Large intestine (tissue), 3 donors: ENCODE data around the gene OGG1. TPM values are rescaled to one million over a fixed set of nuclear protein-coding genes. Genes with fewer than 3 reads are reported as not detected.
A peak's percentile ranks its signal among the peaks of the same experiment; 100 is the strongest.

ENCODE experiments used
- DNase-seq, 2 donors: peaks; one replicate each; pipeline versions ENCODE4 v3.0.0 to v3.0.0-alpha.2; 2013
- H3K27ac ChIP-seq: one replicate; pipeline ENCODE4 v1.5.1; 2013; ENCODE audit warnings: low read length
- H3K27me3 ChIP-seq: 2 replicates; pipeline ENCODE4 v1.6.1; 2013; ENCODE audit warnings: low read length; ENCODE audit not compliant: control insufficient read depth, insufficient read depth
- H3K36me3 ChIP-seq: 2 replicates; pipeline ENCODE4 v1.6.1; 2013; ENCODE audit warnings: low read length; ENCODE audit not compliant: control insufficient read depth, insufficient read depth
- H3K4me1 ChIP-seq: one replicate; pipeline ENCODE4 v1.6.1; 2013; ENCODE audit warnings: low read length; ENCODE audit not compliant: control insufficient read depth, insufficient read depth
- H3K4me3 ChIP-seq: one replicate; pipeline ENCODE4 v1.5.1; 2013; ENCODE audit warnings: low read length
- H3K9me3 ChIP-seq: one replicate; pipeline ENCODE4 v1.6.1; 2013; ENCODE audit warnings: mild to moderate bottlenecking, low read depth, low read length, moderate library complexity; ENCODE audit not compliant: control insufficient read depth
- WGBS: methylation state at CpG from one replicate; pipeline ENCODE4 v1.1.5; 2013; ENCODE audit warnings: low lambda C conversion rate; ENCODE audit not compliant: insufficient coverage; 5-methylcytosine and 5-hydroxymethylcytosine counted together
- polyA plus RNA-seq: library from polyadenylated mRNA; unstranded; fragments of 120-200 nt; gene quantifications from one replicate; pipeline ENCODE4 v1.2.1, GENCODE V29; 2013

The OGG1 gene
- polyA plus RNA-seq, 1 donor, result 114 TPM

GRCh38 chr3:9793161-9793781 is 43.5 kb downstream of the OGG1 start:
- peaks cover 42% of the 10 kb centered on the region for H3K36me3 ChIP-seq
- no CpG with 5 or more reads among the region's 23 CpGs for WGBS
- peaks cover 6% of the 10 kb centered on the region for H3K4me1 ChIP-seq
- no peaks in the 10 kb centered on the region for H3K9me3 ChIP-seq
- peak; percentile 68 to 83 for DNase-seq
- no peaks in the 10 kb centered on the region for H3K27me3 ChIP-seq
- peak overlapping the region; percentile 91 for H3K27ac ChIP-seq
- peak overlapping the region; percentile 95 for H3K4me3 ChIP-seq

- no peak for DNase-seq
- Histone ChIP-seq H3K4me1 (peaks cover 6% of the 10 kb centered on the region), H3K27me3 (no peaks in the 10 kb centered on the region), H3K4me3 (no peak overlapping the region), H3K9me3 (no peaks in the 10 kb centered on the region), H3K27ac (no peak overlapping the region), H3K36me3 (peaks cover 47% of the 10 kb centered on the region)
- 100% methylated on average over 2 of the region's 11 CpGs for WGBS
These were observed 44.6 kb downstream of the OGG1 start for GRCh38 chr3:9794400-9794799.

- Histone ChIP-seq H3K4me3 (no peak overlapping the region), H3K9me3 (no peaks in the 10 kb centered on the region), H3K27me3 (no peaks in the 10 kb centered on the region), H3K27ac (no peak overlapping the region), H3K4me1 (peaks cover 6% of the 10 kb centered on the region), H3K36me3 (peaks cover 49% of the 10 kb centered on the region)
- WGBS, result 100% methylated on average over 1 of the region's 5 CpGs
- no peak for DNase-seq
These were observed 45.5 kb downstream of the OGG1 start for GRCh38 chr3:9795207-9795606.

GRCh38 chr3:9797196-9797945 is 47.6 kb downstream of the OGG1 start:
- H3K36me3 ChIP-seq, result peaks cover 57% of the 10 kb centered on the region
- no CpG with 5 or more reads among the region's 12 CpGs for WGBS
- DNase-seq, result no peak

GRCh38 chr3:9800529-9800928 is 50.8 kb downstream of the OGG1 start:
- peaks cover 8% of the 10 kb centered on the region for H3K4me1 ChIP-seq
- H3K4me3 ChIP-seq, result no peak overlapping the region
- DNase-seq, result no peak
- peaks cover 73% of the 10 kb centered on the region for H3K36me3 ChIP-seq
- no peaks in the 10 kb centered on the region for H3K9me3 ChIP-seq
- H3K27me3 ChIP-seq, result no peaks in the 10 kb centered on the region
- whole genome bisulfite sequencing, result no CpG with 5 or more reads among the region's 5 CpGs
- no peak overlapping the region for H3K27ac ChIP-seq

More at GRCh38 chr3:9797196-9797945, 47.6 kb downstream of the OGG1 start:
- Histone ChIP-seq H3K27me3 (no peaks in the 10 kb centered on the region), H3K4me3 (no peak overlapping the region), H3K27ac (no peak overlapping the region), H3K4me1 (peaks cover 3% of the 10 kb centered on the region), H3K9me3 (no peaks in the 10 kb centered on the region)

GRCh38 chr3:9803494-9803893 is 53.7 kb downstream of the OGG1 start:
- DNase-seq, result no peak
- peaks cover 14% of the 10 kb centered on the region for H3K4me1 ChIP-seq
- no peaks in the 10 kb centered on the region for H3K9me3 ChIP-seq
- WGBS, result no CpG with 5 or more reads among the region's 1 CpG
- no peak overlapping the region for H3K27ac ChIP-seq
- H3K27me3 ChIP-seq, result no peaks in the 10 kb centered on the region
- peaks cover 81% of the 10 kb centered on the region for H3K36me3 ChIP-seq
- no peak overlapping the region for H3K4me3 ChIP-seq

GRCh38 chr3:9804996-9805395 is 55.2 kb downstream of the OGG1 start:
- no peaks in the 10 kb centered on the region for H3K27me3 ChIP-seq
- peaks cover 25% of the 10 kb centered on the region for H3K4me1 ChIP-seq
- DNase-seq, result peak; percentile 59 to 83
- H3K27ac ChIP-seq, result peak overlapping the region; percentile 8
- 33% methylated on average over 1 of the region's 5 CpGs for WGBS
- H3K9me3 ChIP-seq, result no peaks in the 10 kb centered on the region
- H3K36me3 ChIP-seq, result peaks cover 67% of the 10 kb centered on the region
- no peak overlapping the region for H3K4me3 ChIP-seq

GRCh38 chr3:9806137-9806536 is 56.4 kb downstream of the OGG1 start:
- H3K27me3 ChIP-seq, result no peaks in the 10 kb centered on the region
- H3K4me3 ChIP-seq, result no peak overlapping the region
- H3K9me3 ChIP-seq, result no peaks in the 10 kb centered on the region
- H3K27ac ChIP-seq, result no peak overlapping the region
- peaks cover 28% of the 10 kb centered on the region for H3K4me1 ChIP-seq
- no peak for DNase-seq
- no CpG with 5 or more reads among the region's 12 CpGs for WGBS
- H3K36me3 ChIP-seq, result peaks cover 57% of the 10 kb centered on the region

Other genes with a start within 250 kb of the OGG1 start
- gene LHFPL4, start 196.1 kb upstream of the OGG1 start, polyA plus RNA-seq, result 1.1 TPM
- 28.5 TPM for gene MTMR14, start 100.4 kb upstream of the OGG1 start, polyA plus RNA-seq
- 0.73 TPM for gene CPNE9, start 46.1 kb upstream of the OGG1 start, polyA plus RNA-seq
- 17.6 TPM for gene BRPF1, start 18.2 kb upstream of the OGG1 start, polyA plus RNA-seq
- 36.9 TPM for gene CAMK1, start 20.0 kb downstream of the OGG1 start, polyA plus RNA-seq
- gene TADA3, start 42.5 kb downstream of the OGG1 start, polyA plus RNA-seq, result 50.0 TPM
- gene ARPC4, start 43.1 kb downstream of the OGG1 start, polyA plus RNA-seq, result 166 TPM
- gene TTLL3, start 60.3 kb downstream of the OGG1 start, polyA plus RNA-seq, result 97.4 TPM
- 31.8 TPM for gene RPUSD3, start 94.1 kb downstream of the OGG1 start, polyA plus RNA-seq
- 35.6 TPM for gene CIDEC, start 130.3 kb downstream of the OGG1 start, polyA plus RNA-seq
- gene JAGN1, start 140.7 kb downstream of the OGG1 start, polyA plus RNA-seq, result 49.5 TPM
- 60.9 TPM for gene IL17RE, start 152.9 kb downstream of the OGG1 start, polyA plus RNA-seq
- 36.3 TPM for gene IL17RC, start 167.1 kb downstream of the OGG1 start, polyA plus RNA-seq
- gene CRELD1, start 183.9 kb downstream of the OGG1 start, polyA plus RNA-seq, result 64.8 TPM
- 1.8 TPM for gene PRRT3, start 202.5 kb downstream of the OGG1 start, polyA plus RNA-seq
- gene EMC3, start 236.9 kb downstream of the OGG1 start, polyA plus RNA-seq, result 65.2 TPM